Neutrophil (primary cell): ENCODE results near the gene LINC01488.

ENCODE experiments used
- H3K27ac ChIP-seq: fragments of 200-600 bp; sonication (generic); 2 replicates; pipeline ENCODE4 v1.5.1; 2016; ENCODE audit warnings: mild to moderate bottlenecking, moderate library complexity
- H3K27me3 ChIP-seq: fragments of 200-600 bp; sonication (generic); 2 replicates; pipeline ENCODE4 v1.6.0; 2016; ENCODE audit warnings: mild to moderate bottlenecking
- H3K36me3 ChIP-seq: fragments of 200-600 bp; sonication (generic); 2 replicates; pipeline ENCODE4 v1.5.1; 2017
- H3K4me1 ChIP-seq, 2 experiments: fragments of 200-600 bp in 1 of 2; sonication (generic) in 1 of 2; 1 replicate in 1 of 2; 2 replicates in 1 of 2; pipeline versions ENCODE4 v1.5.1 to v1.6.1; 2013 to 2016; ENCODE audit warnings: low read depth in 1 of 2, low read length in 1 of 2, mild to moderate bottlenecking in 1 of 2, moderate library complexity in 1 of 2; ENCODE audit not compliant: control insufficient read depth in 1 of 2, insufficient read depth in 1 of 2
- H3K4me3 ChIP-seq, 2 experiments: fragments of 200-600 bp in 1 of 2; sonication (generic) in 1 of 2; 1 replicate in 1 of 2; 2 replicates in 1 of 2; pipeline ENCODE4 v1.5.1; 2013 to 2016; ENCODE audit warnings: low read depth in 1 of 2, low read length in 1 of 2, mild to moderate bottlenecking in 1 of 2, moderate library complexity in 1 of 2
- H3K9me3 ChIP-seq: fragments of 200-600 bp; sonication (generic); 2 replicates; pipeline ENCODE4 v1.5.1; 2016
- CTCF ChIP-seq: fragments of 200-600 bp; sonication (generic); IDR thresholded peaks from 2 replicates; pipeline ENCODE4 v1.5.1; 2016; ENCODE audit warnings: antibody characterized with exemption

Gene LINC01488

GRCh38 chr11:69463181-69463994 is 18.1 kb upstream of the LINC01488 start:
- no peak for TF ChIP-seq CTCF
- Histone ChIP-seq H3K27me3 (no peaks in the 10 kb centered on the region), H3K4me3 (no peak overlapping the region), H3K36me3 (no peaks in the 10 kb centered on the region), H3K27ac (no peak overlapping the region), H3K9me3 (no peaks in the 10 kb centered on the region), H3K4me1 (no peaks in the 10 kb centered on the region)

GRCh38 chr11:69463995-69464960 is 17.2 kb upstream of the LINC01488 start:
- TF ChIP-seq CTCF, result no peak
- H3K4me3 ChIP-seq, result no peak overlapping the region
- H3K27ac ChIP-seq, result no peak overlapping the region
- no peaks in the 10 kb centered on the region for H3K27me3 ChIP-seq
- no peaks in the 10 kb centered on the region for H3K36me3 ChIP-seq
- H3K9me3 ChIP-seq, result no peaks in the 10 kb centered on the region
- H3K4me1 ChIP-seq, result no peaks in the 10 kb centered on the region

GRCh38 chr11:69465236-69466000 is 16.0 kb upstream of the LINC01488 start:
- TF ChIP-seq CTCF, result no peak
- Histone ChIP-seq H3K4me1 (no peaks in the 10 kb centered on the region), H3K36me3 (no peaks in the 10 kb centered on the region), H3K27ac (no peak overlapping the region), H3K4me3 (no peak overlapping the region), H3K27me3 (peaks cover 4% of the 10 kb centered on the region), H3K9me3 (no peaks in the 10 kb centered on the region)

- H3K4me3 ChIP-seq, result no peak overlapping the region
- no peaks in the 10 kb centered on the region for H3K4me1 ChIP-seq
- peaks cover 11% of the 10 kb centered on the region for H3K27me3 ChIP-seq
- no peaks in the 10 kb centered on the region for H3K36me3 ChIP-seq
- no peak for TF ChIP-seq CTCF
- H3K27ac ChIP-seq, result no peak overlapping the region
- H3K9me3 ChIP-seq, result no peaks in the 10 kb centered on the region
These were observed 15.4 kb upstream of the LINC01488 start for GRCh38 chr11:69466039-69466438.

- H3K9me3 ChIP-seq, result no peaks in the 10 kb centered on the region
- no peaks in the 10 kb centered on the region for H3K36me3 ChIP-seq
- no peak for TF ChIP-seq CTCF
- H3K4me1 ChIP-seq, result no peaks in the 10 kb centered on the region
- H3K4me3 ChIP-seq, result no peak overlapping the region
- peaks cover 22% of the 10 kb centered on the region for H3K27me3 ChIP-seq
- no peak overlapping the region for H3K27ac ChIP-seq
These were observed 14.3 kb upstream of the LINC01488 start for GRCh38 chr11:69467196-69467595.
